CD4-positive, CD25-positive, alpha-beta regulatory T cell (primary cell): ENCODE data around the gene PPP1R9A. TPM values are rescaled to one million over a fixed set of nuclear protein-coding genes. Genes with fewer than 3 reads are reported as not detected.

Experiments
- ATAC-seq, 2 donors: fragments of 150-1000 bp; cut with Tn5 transposase; one replicate each; pipeline ENCODE4 v1.10.0; 2021; ENCODE audit warnings: low read depth in 2 of 2, moderate number of reproducible peaks in 2 of 2, moderate library complexity in 1 of 2
- DNase-seq, 3 donors: peaks; one replicate each; pipeline versions ENCODE4 v3.0.0 to v3.0.0-alpha.2; 2012 to 2022; ENCODE audit warnings: mixed read lengths in 1 of 3
- H3K27ac ChIP-seq: one replicate; pipeline ENCODE4 v1.7.0; 2013; ENCODE audit warnings: mild to moderate bottlenecking, low read length; ENCODE audit not compliant: insufficient read depth, poor library complexity, severe bottlenecking
- H3K27me3 ChIP-seq: one replicate; pipeline ENCODE4 v1.7.0; 2013; ENCODE audit warnings: low read length; ENCODE audit not compliant: control insufficient read depth, insufficient read depth
- H3K36me3 ChIP-seq: one replicate; pipeline ENCODE4 v1.7.0; 2013; ENCODE audit warnings: mild to moderate bottlenecking, low read length, moderate library complexity; ENCODE audit not compliant: control insufficient read depth, insufficient read depth
- H3K4me1 ChIP-seq: 2 replicates; pipeline ENCODE4 v1.7.0; 2013; ENCODE audit warnings: mild to moderate bottlenecking, low read length; ENCODE audit not compliant: insufficient read depth, control insufficient read depth, poor library complexity, severe bottlenecking
- H3K4me3 ChIP-seq: one replicate; pipeline ENCODE4 v1.7.0; 2013; ENCODE audit warnings: low read depth, mild to moderate bottlenecking, low read length, moderate library complexity
- H3K9me3 ChIP-seq, 2 experiments: 1 replicate in 1 of 2; 2 replicates in 1 of 2; pipeline ENCODE4 v1.7.0; 2013; ENCODE audit warnings: low read length in 2 of 2, mild to moderate bottlenecking in 1 of 2, moderate library complexity in 1 of 2; ENCODE audit not compliant: control insufficient read depth in 2 of 2
- H3K27ac Mint-ChIP-seq, 3 donors: one replicate each; pipeline ENCODE4 v1.8.0; 2020 to 2022; ENCODE audit warnings: mild to moderate bottlenecking in 3 of 3, mixed read lengths in 3 of 3, moderate library complexity in 2 of 3
- H3K27me3 Mint-ChIP-seq: one replicate; pipeline ENCODE4 v1.8.0; 2022; ENCODE audit warnings: mild to moderate bottlenecking, mixed read lengths
- H3K36me3 Mint-ChIP-seq: one replicate; pipeline ENCODE4 v1.8.0; 2020; ENCODE audit warnings: mixed read lengths
- H3K4me1 Mint-ChIP-seq, 4 donors: one replicate each; pipeline ENCODE4 v1.8.0; 2020 to 2022; ENCODE audit warnings: mixed read lengths in 4 of 4, mild to moderate bottlenecking in 1 of 4
- H3K4me3 Mint-ChIP-seq, 4 donors: one replicate each; pipeline ENCODE4 v1.8.0; 2020 to 2022; ENCODE audit warnings: mild to moderate bottlenecking in 4 of 4, mixed read lengths in 4 of 4, moderate library complexity in 3 of 4
- H3K9me3 Mint-ChIP-seq, 7 donors: one replicate each; pipeline ENCODE4 v1.8.0; 2020 to 2022; ENCODE audit warnings: mixed read lengths in 7 of 7, mild to moderate bottlenecking in 3 of 7, moderate library complexity in 2 of 7
- polyA plus RNA-seq, 4 donors: library from polyadenylated mRNA; unstranded; fragments of 300-500 nt; fragmentation: Illumina TruSeq; gene quantifications; one replicate each; pipeline ENCODE4 v1.2.3, GENCODE V29; 2021
- total RNA-seq: library from RNA; stranded (reverse); gene quantifications from one replicate; pipeline ENCODE4 v1.2.3, GENCODE V29; 2022

The PPP1R9A gene
- total and polyA plus RNA-seq, 5 donors from 2014 or later = not detected

DNA sequence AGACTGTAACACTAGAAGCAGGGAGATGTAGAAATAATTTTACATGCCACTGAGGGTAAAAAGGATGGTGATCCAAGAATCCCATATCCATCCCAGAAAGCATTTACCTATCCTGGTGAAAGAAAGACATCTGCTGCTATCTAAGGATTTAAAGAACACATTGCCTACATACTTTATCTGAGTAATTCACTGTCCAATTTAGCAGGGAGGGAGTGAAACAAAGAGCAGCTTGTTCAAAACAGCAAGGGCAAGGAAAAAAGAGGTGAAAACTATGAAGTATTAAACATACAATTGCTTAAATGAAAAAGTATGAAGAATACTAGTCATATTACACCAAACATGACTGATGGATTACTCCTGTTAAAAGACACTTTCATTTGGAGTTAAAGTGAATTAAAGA lies 206.2 kb downstream of the PPP1R9A start:
- H3K36me3 Mint-ChIP-seq = no peaks in the 10 kb centered on the region
- ATAC-seq (no peak), DNase-seq (no peak)
- Histone ChIP-seq H3K9me3 (no peaks in the 10 kb centered on the region), H3K27ac (no peak overlapping the region), H3K36me3 (no peaks in the 10 kb centered on the region), H3K4me3 (no peak overlapping the region), H3K4me1 (no peaks in the 10 kb centered on the region), H3K27me3 (no peaks in the 10 kb centered on the region)
- H3K4me1 Mint-ChIP-seq = no peaks in the 10 kb centered on the region
- H3K27me3 Mint-ChIP-seq = no peaks in the 10 kb centered on the region
- no peaks in the 10 kb centered on the region for H3K9me3 Mint-ChIP-seq
- no peak overlapping the region for H3K4me3 Mint-ChIP-seq
- H3K27ac Mint-ChIP-seq = no peak overlapping the region

DNA sequence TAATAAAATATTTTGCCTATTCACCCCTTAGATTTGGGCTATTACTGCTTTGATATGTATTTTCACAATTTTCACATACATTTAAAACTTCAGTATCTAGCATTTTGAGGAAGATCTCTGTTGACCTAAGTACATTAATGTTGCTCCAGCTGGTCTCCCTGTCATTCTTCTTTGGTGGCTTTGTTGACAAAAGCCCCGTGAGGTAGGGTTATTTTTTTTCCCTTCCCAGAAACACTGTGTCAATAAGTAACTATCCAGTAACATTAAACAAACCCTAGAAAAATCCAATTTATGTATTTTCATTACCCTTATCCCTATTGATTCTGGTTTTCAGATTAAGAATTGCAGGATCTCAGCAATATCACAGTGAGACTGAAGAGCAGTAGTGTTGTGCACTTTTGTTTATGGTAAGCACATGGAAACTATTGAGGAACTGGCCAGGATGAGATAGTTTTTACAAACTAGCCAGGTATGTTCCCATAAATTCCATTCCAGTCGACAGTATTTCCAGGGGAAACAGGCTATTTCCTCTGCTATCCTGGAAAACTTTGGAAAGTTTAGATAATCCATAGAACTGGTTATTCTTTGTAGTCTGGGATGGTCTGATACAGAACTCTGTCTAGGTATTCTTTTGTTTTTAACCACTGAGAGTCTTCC lies 218.8 kb downstream of the PPP1R9A start:
- no peak overlapping the region for H3K4me3 ChIP-seq
- Mint-ChIP-seq H3K36me3 (no peaks in the 10 kb centered on the region), H3K27ac (no peak overlapping the region), H3K9me3 (peaks cover 0 to 5% (median 3%) of the 10 kb centered on the region in 7 donors), H3K4me3 (no peak overlapping the region), H3K27me3 (no peaks in the 10 kb centered on the region), H3K4me1 (no peaks in the 10 kb centered on the region)
- H3K27ac ChIP-seq = no peak overlapping the region
- no peaks in the 10 kb centered on the region for H3K36me3 ChIP-seq
- H3K27me3 ChIP-seq = no peaks in the 10 kb centered on the region
- ATAC-seq (no peak), DNase-seq (no peak)
- H3K4me1 ChIP-seq = no peaks in the 10 kb centered on the region
- no peaks in the 10 kb centered on the region for H3K9me3 ChIP-seq

- Histone ChIP-seq H3K27me3 (no peaks in the 10 kb centered on the region), H3K9me3 (no peaks in the 10 kb centered on the region), H3K4me1 (no peaks in the 10 kb centered on the region), H3K27ac (no peak overlapping the region), H3K4me3 (no peak overlapping the region), H3K36me3 (no peaks in the 10 kb centered on the region)
- no peaks in the 10 kb centered on the region for H3K4me1 Mint-ChIP-seq
- DNase-seq (no peak), ATAC-seq (no peak)
- H3K27ac Mint-ChIP-seq = no peak overlapping the region
- H3K4me3 Mint-ChIP-seq = no peak overlapping the region
- peaks cover 3 to 10% (median 6%) of the 10 kb centered on the region in 7 donors for H3K9me3 Mint-ChIP-seq
- H3K27me3 Mint-ChIP-seq = no peaks in the 10 kb centered on the region
- no peaks in the 10 kb centered on the region for H3K36me3 Mint-ChIP-seq
These were observed 225.1 kb downstream of the PPP1R9A start for GRCh38 chr7:95132500-95132899.

DNA sequence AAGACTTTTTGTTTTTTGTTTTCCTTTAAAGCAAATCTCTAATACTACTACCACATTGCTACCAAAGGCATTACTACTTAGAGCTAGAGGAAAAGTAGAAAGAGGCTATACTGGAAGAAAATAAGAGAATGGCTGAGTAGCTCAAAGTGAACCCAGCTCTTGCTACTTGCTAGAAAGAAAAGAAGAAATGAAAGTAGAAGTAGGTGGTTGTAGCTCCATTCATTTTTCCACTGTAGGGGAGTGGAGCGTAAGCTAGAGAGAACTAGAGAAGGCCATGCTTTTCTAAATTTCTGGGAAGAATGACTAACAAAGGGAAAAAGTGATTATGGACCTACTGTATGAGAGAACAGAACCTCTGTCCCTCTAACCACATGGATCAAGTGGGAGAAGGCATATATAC lies 232.5 kb downstream of the PPP1R9A start:
- ATAC-seq (no peak), DNase-seq (no peak)
- no peaks in the 10 kb centered on the region for H3K9me3 ChIP-seq
- Mint-ChIP-seq H3K4me1 (no peaks in the 10 kb centered on the region), H3K9me3 (peaks cover 0 to 7% (median 3%) of the 10 kb centered on the region in 7 donors), H3K36me3 (no peaks in the 10 kb centered on the region), H3K27ac (no peak overlapping the region), H3K4me3 (no peak overlapping the region), H3K27me3 (no peaks in the 10 kb centered on the region)
- H3K27me3 ChIP-seq = no peaks in the 10 kb centered on the region
- H3K27ac ChIP-seq = no peak overlapping the region
- no peak overlapping the region for H3K4me3 ChIP-seq
- no peaks in the 10 kb centered on the region for H3K36me3 ChIP-seq
- no peaks in the 10 kb centered on the region for H3K4me1 ChIP-seq

DNA sequence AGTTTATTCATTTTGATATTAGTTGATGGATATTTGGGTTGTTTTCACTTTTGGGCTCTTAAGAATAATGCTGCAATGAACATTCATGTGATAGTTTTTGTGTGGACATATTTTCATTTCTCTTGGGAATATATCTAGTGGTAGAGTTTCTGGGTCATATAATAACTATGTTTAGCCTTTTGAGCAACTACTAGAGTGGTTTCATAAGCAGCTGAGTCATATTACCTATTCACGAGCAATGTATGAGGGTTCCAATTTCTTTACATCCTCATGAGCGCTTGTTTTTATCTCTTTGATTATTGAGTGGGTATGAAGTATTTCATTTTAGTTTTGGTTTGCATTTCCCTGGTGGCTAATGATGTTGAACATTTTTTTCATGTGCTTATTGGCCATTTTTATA lies 234.4 kb downstream of the PPP1R9A start:
- no peaks in the 10 kb centered on the region for H3K36me3 Mint-ChIP-seq
- ATAC-seq (no peak), DNase-seq (no peak)
- no peaks in the 10 kb centered on the region for H3K36me3 ChIP-seq
- no peak overlapping the region for H3K4me3 ChIP-seq
- H3K4me1 Mint-ChIP-seq = no peaks in the 10 kb centered on the region
- H3K9me3 Mint-ChIP-seq = peaks cover 0 to 7% (median 4%) of the 10 kb centered on the region in 7 donors
- no peak overlapping the region for H3K27ac Mint-ChIP-seq
- no peak overlapping the region for H3K4me3 Mint-ChIP-seq
- no peaks in the 10 kb centered on the region for H3K4me1 ChIP-seq
- no peak overlapping the region for H3K27ac ChIP-seq
- H3K27me3 ChIP-seq = no peaks in the 10 kb centered on the region
- H3K27me3 Mint-ChIP-seq = no peaks in the 10 kb centered on the region
- H3K9me3 ChIP-seq = no peaks in the 10 kb centered on the region

DNA sequence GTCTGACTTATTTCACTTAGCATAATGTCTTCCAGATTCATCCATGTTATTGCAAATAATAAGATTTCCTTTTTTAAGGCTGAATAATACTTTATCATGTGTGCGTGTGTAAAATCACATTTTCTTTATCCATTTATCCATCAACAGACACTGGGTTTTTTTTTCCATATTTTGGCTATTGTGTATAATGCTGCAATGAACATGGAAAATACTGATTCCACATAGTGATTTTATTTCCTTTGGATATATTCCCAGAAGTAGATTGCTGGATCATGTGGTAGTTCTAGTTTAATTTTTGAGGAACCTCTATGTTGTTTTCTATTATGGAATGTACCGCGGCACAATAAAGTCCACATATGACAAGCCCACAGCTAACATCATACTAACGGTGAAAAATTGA lies 236.9 kb downstream of the PPP1R9A start:
- no peaks in the 10 kb centered on the region for H3K9me3 ChIP-seq
- H3K27me3 Mint-ChIP-seq = no peaks in the 10 kb centered on the region
- no peaks in the 10 kb centered on the region for H3K4me1 ChIP-seq
- H3K9me3 Mint-ChIP-seq = peaks cover 0 to 7% (median 4%) of the 10 kb centered on the region in 7 donors
- H3K4me3 ChIP-seq = no peak overlapping the region
- H3K27ac Mint-ChIP-seq = no peak overlapping the region
- H3K36me3 Mint-ChIP-seq = no peaks in the 10 kb centered on the region
- no peaks in the 10 kb centered on the region for H3K36me3 ChIP-seq
- H3K4me1 Mint-ChIP-seq = no peaks in the 10 kb centered on the region
- DNase-seq (no peak), ATAC-seq (no peak)
- H3K4me3 Mint-ChIP-seq = no peak overlapping the region
- H3K27ac ChIP-seq = no peak overlapping the region
- H3K27me3 ChIP-seq = no peaks in the 10 kb centered on the region

- H3K9me3 ChIP-seq = no peaks in the 10 kb centered on the region
- H3K9me3 Mint-ChIP-seq = peaks cover 0 to 7% (median 0%) of the 10 kb centered on the region in 7 donors
- H3K27ac Mint-ChIP-seq = no peak overlapping the region
- H3K4me3 Mint-ChIP-seq = no peak overlapping the region
- no peak overlapping the region for H3K4me3 ChIP-seq
- no peaks in the 10 kb centered on the region for H3K36me3 Mint-ChIP-seq
- DNase-seq (no peak), ATAC-seq (no peak)
- H3K36me3 ChIP-seq = no peaks in the 10 kb centered on the region
- H3K27me3 ChIP-seq = no peaks in the 10 kb centered on the region
- H3K27me3 Mint-ChIP-seq = no peaks in the 10 kb centered on the region
- no peaks in the 10 kb centered on the region for H3K4me1 ChIP-seq
- no peak overlapping the region for H3K27ac ChIP-seq
- H3K4me1 Mint-ChIP-seq = no peaks in the 10 kb centered on the region
These were observed 248.6 kb downstream of the PPP1R9A start for GRCh38 chr7:95155965-95156364.

DNA sequence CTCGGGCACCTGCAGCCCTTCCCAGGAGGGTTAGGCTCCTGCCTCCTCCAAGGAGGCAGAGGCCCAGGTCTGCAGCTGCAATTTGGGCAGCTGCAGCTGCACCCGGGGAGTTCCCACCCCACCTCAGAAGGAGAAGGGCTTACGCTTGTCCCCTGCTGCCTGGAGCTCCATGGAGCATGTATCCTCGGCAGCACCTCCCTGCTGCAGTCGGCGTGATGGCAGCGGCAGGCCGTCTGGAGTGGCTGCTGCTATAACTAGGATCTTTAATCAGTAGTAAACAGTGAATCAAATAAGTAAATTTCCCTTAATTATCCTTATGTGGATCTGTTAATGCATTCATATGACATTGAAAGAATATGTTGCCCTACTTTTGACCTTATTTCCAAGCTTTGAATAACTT lies 250.0 kb downstream of the PPP1R9A start:
- ATAC-seq = no peak
- no peak overlapping the region for H3K4me3 Mint-ChIP-seq
- H3K36me3 Mint-ChIP-seq = no peaks in the 10 kb centered on the region
- Histone ChIP-seq H3K27ac (no peak overlapping the region), H3K9me3 (no peaks in the 10 kb centered on the region), H3K4me3 (no peak overlapping the region), H3K4me1 (no peaks in the 10 kb centered on the region), H3K36me3 (no peaks in the 10 kb centered on the region), H3K27me3 (no peaks in the 10 kb centered on the region)
- peaks cover 0 to under 1% (median 0%) of the 10 kb centered on the region in 7 donors for H3K9me3 Mint-ChIP-seq
- no peaks in the 10 kb centered on the region for H3K4me1 Mint-ChIP-seq
- no peak for DNase-seq
- H3K27ac Mint-ChIP-seq = no peak overlapping the region
- H3K27me3 Mint-ChIP-seq = no peaks in the 10 kb centered on the region
